HG02759 (cell line): Measurements from ENCODE around the gene SPATA25.
"Not testable (repeated sequence)": the region's sequence is repeated elsewhere in the genome, so short reads cannot be mapped to it uniquely, and the experiment has no call there.

Experiments
- ATAC-seq: cut with Tn5 transposase; IDR thresholded peaks from one replicate; pipeline ENCODE4 v1.9.1; 2021; ENCODE audit warnings: mild to moderate bottlenecking, moderate library complexity; ENCODE audit not compliant: unreplicated experiment

The SPATA25 gene

GRCh38 chr20:45887346-45887715, at the start of gene SPATA25:
Gene SPATA25 (minus strand): TSS chr20:45887622. CDS start chr20:45887590, 32 bp downstream.
- no peak for ATAC-seq

GRCh38 chr20:45935416-45936046, 48.1 kb upstream of the SPATA25 start:
- ATAC-seq = peak; percentile 4

GRCh38 chr20:45934586-45935415, 47.4 kb upstream of the SPATA25 start, which contains the start of gene PCIF1:
Gene PCIF1 (plus strand): TSS chr20:45934683. CDS start chr20:45939000, 4,317 bp downstream.
- ATAC-seq = peak; percentile 75

- ATAC-seq = peak; percentile 22
Measured at GRCh38 chr20:45934046-45934585, 46.7 kb upstream of the SPATA25 start.

- ATAC-seq = no peak
Measured at GRCh38 chr20:45933266-45934045, 46.0 kb upstream of the SPATA25 start.

GRCh38 chr20:45931680-45932079, 44.3 kb upstream of the SPATA25 start:
- ATAC-seq = not testable (repeated sequence)

GRCh38 chr20:45927071-45927878, 39.9 kb upstream of the SPATA25 start:
- no peak for ATAC-seq

- ATAC-seq = no peak
Measured at GRCh38 chr20:45926731-45927070, 39.3 kb upstream of the SPATA25 start.

- no peak for ATAC-seq
Measured at GRCh38 chr20:45925821-45926506, 38.5 kb upstream of the SPATA25 start.

GRCh38 chr20:45924391-45925261, 37.2 kb upstream of the SPATA25 start:
- ATAC-seq = no peak

- no peak for ATAC-seq
Measured at GRCh38 chr20:45921337-45922189, 34.1 kb upstream of the SPATA25 start.

- no peak for ATAC-seq
Measured at GRCh38 chr20:45920462-45921336, 33.3 kb upstream of the SPATA25 start.

- ATAC-seq = no peak
Measured at GRCh38 chr20:45919542-45920399, 32.3 kb upstream of the SPATA25 start.

GRCh38 chr20:45918779-45919537, 31.5 kb upstream of the SPATA25 start:
- ATAC-seq = no peak

- ATAC-seq = no peak
Measured at GRCh38 chr20:45918182-45918737, 30.8 kb upstream of the SPATA25 start.
